Sigmoid colon (tissue), 7 donors: ENCODE results near the gene TAGLN2. TPM values are rescaled to one million over a fixed set of nuclear protein-coding genes. Genes with fewer than 3 reads are reported as not detected.

Source experiments
- DNase-seq: peaks from one replicate; pipeline ENCODE4 v3.0.0-alpha.2; 2019
- H3K27ac ChIP-seq, 4 donors: fragments of 200-600 bp; sonication (generic); one replicate each; pipeline ENCODE4 v1.5.1; 2016 to 2019; ENCODE audit warnings: mild to moderate bottlenecking in 1 of 4
- H3K27me3 ChIP-seq, 3 donors: fragments of 200-600 bp; sonication (generic); one replicate each; pipeline ENCODE4 v1.5.1; 2019; ENCODE audit warnings: mild to moderate bottlenecking in 1 of 3
- H3K36me3 ChIP-seq, 4 donors: fragments of 200-600 bp; sonication (generic); one replicate each; pipeline ENCODE4 v1.5.1; 2016 to 2019
- H3K4me1 ChIP-seq, 4 donors: fragments of 200-600 bp; sonication (generic); one replicate each; pipeline ENCODE4 v1.5.1; 2017 to 2019
- H3K4me3 ChIP-seq, 4 donors: fragments of 200-600 bp; sonication (generic); one replicate each; pipeline ENCODE4 v1.5.1; 2017 to 2019; ENCODE audit warnings: mild to moderate bottlenecking in 2 of 4, moderate library complexity in 1 of 4
- H3K9me3 ChIP-seq, 4 donors: fragments of 200-600 bp in 3 of 4; sonication (generic) in 3 of 4; one replicate each; pipeline versions ENCODE4 v1.5.1 to v1.6.1; 2013 to 2019
- CTCF ChIP-seq, 4 experiments: fragments of 450-650 bp in 3 of 4; fragments of 200-600 bp in 1 of 4; IDR thresholded peaks; one replicate each; pipeline ENCODE4 v1.5.1; 2016 to 2019; ENCODE audit warnings: antibody characterized with exemption in 4 of 4, mild to moderate bottlenecking in 3 of 4, moderate library complexity in 2 of 4
- EP300 ChIP-seq, 4 donors: sonication (generic); formaldehyde crosslinking; IDR thresholded peaks; one replicate each; pipeline ENCODE4 v1.6.1; 2017; ENCODE audit warnings: antibody characterized with exemption in 4 of 4
- POLR2A ChIP-seq, 2 donors: fragments of 450-650 bp; IDR thresholded peaks; one replicate each; pipeline ENCODE4 v1.6.1; 2016; ENCODE audit warnings: antibody characterized with exemption in 2 of 2, mild to moderate bottlenecking in 2 of 2, moderate library complexity in 2 of 2
- POLR2AphosphoS5 ChIP-seq, 4 donors: sonication (generic); formaldehyde crosslinking; IDR thresholded peaks; one replicate each; pipeline ENCODE4 v1.6.1; 2017; ENCODE audit warnings: antibody characterized with exemption in 4 of 4
- WGBS, 2 donors: extraction: QIAGEN DNeasy Blood & Tissue Kit; methylation state at CpG; one replicate each; pipeline ENCODE4 v1.1.7; 2013; 5-methylcytosine and 5-hydroxymethylcytosine counted together
- intact Hi-C: fragments of 100-400 bp; cut with DNase I; formaldehyde crosslinking; loops from one replicate; pipeline ENCODE4 v1.15.1; 2023
- polyA plus RNA-seq, 3 donors: library from polyadenylated mRNA; stranded (reverse); fragments of 200-250 nt; gene quantifications; one replicate each; pipeline ENCODE4 v1.2.3, GENCODE V29; 2013
- total RNA-seq, 4 donors: library from RNA; depleted of rRNA; stranded (reverse); fragments of >200 nt; gene quantifications; one replicate each; pipeline ENCODE4 v1.1.0, GENCODE V29; 2016
- donor health status: healthy with polysubstance abuse.
- donor health status: Bipolar disorder and iron deficiency.
- donor health status: healthy.

TAGLN2 gene
- total and polyA plus RNA-seq, 7 donors, result 88.8 to 770 (median 109) TPM

GRCh38 chr1:159895286-159895685 is 30.0 kb downstream of the TAGLN2 start:
- TF ChIP-seq CTCF (IDR thresholded peaks at IDR 0.05), result no peak
- TF ChIP-seq EP300 (IDR thresholded peaks at IDR 0.05), result no peak
- no peak for TF ChIP-seq POLR2A (IDR thresholded peaks at IDR 0.05)
- TF ChIP-seq POLR2AphosphoS5 (IDR thresholded peaks at IDR 0.05), result no peak
- Histone ChIP-seq H3K36me3 (no peaks in the 10 kb centered on the region), H3K9me3 (no peaks in the 10 kb centered on the region), H3K27ac (no peak overlapping the region), H3K4me1 (peaks cover 0 to 8% (median 7%) of the 10 kb centered on the region in 4 donors), H3K27me3 (no peaks in the 10 kb centered on the region), H3K4me3 (no peak overlapping the region)
- intact Hi-C loops, result no loop called here
- DNase-seq, result no peak
- WGBS, 2 donors, result 84 to 86% methylated on average over 3 of the region's 3 CpGs

GRCh38 chr1:159892944-159893343 is 32.4 kb downstream of the TAGLN2 start:
- WGBS, 2 donors, result 83 to 87% methylated on average over 5 of the region's 5 CpGs
- H3K9me3 ChIP-seq, result no peaks in the 10 kb centered on the region
- H3K4me3 ChIP-seq, result no peak overlapping the region
- peaks cover 0 to 5% (median 0%) of the 10 kb centered on the region in 4 donors for H3K4me1 ChIP-seq
- no peak for DNase-seq
- TF ChIP-seq POLR2AphosphoS5 (IDR thresholded peaks at IDR 0.05) (no peak), CTCF (IDR thresholded peaks at IDR 0.05) (no peak), EP300 (IDR thresholded peaks at IDR 0.05) (no peak), POLR2A (IDR thresholded peaks at IDR 0.05) (no peak)
- intact Hi-C loops, result no loop called here
- no peaks in the 10 kb centered on the region for H3K27me3 ChIP-seq
- no peak overlapping the region for H3K27ac ChIP-seq
- no peaks in the 10 kb centered on the region for H3K36me3 ChIP-seq

GRCh38 chr1:159891275-159892157 is 33.8 kb downstream of the TAGLN2 start:
- Histone ChIP-seq H3K4me1 (peaks cover 0 to 5% (median 0%) of the 10 kb centered on the region in 4 donors), H3K27ac (no peak overlapping the region), H3K36me3 (no peaks in the 10 kb centered on the region), H3K27me3 (no peaks in the 10 kb centered on the region), H3K9me3 (no peaks in the 10 kb centered on the region), H3K4me3 (no peak overlapping the region)
- peak; percentile 88 for DNase-seq
- intact Hi-C loops, result loop anchor here (1.0 to 2.0 kb wide), 3 partner anchors 90 to 111 kb away; partner anchors contain the start of gene DUSP23
- TF ChIP-seq POLR2AphosphoS5 (IDR thresholded peaks at IDR 0.05) (peak in 1 of 4 donors; percentile 30), POLR2A (IDR thresholded peaks at IDR 0.05) (no peak), EP300 (IDR thresholded peaks at IDR 0.05) (no peak), CTCF (IDR thresholded peaks at IDR 0.05) (peak; percentile 90 to 98 (median 94))
- 39 to 49% methylated on average over 7 of the region's 7 CpGs for WGBS, 2 donors

GRCh38 chr1:159890390-159890789 is 34.9 kb downstream of the TAGLN2 start:
- no peak overlapping the region for H3K4me3 ChIP-seq
- no peaks in the 10 kb centered on the region for H3K9me3 ChIP-seq
- peaks cover 0 to 5% (median 0%) of the 10 kb centered on the region in 4 donors for H3K4me1 ChIP-seq
- TF ChIP-seq POLR2A (IDR thresholded peaks at IDR 0.05), result no peak
- TF ChIP-seq POLR2AphosphoS5 (IDR thresholded peaks at IDR 0.05), result no peak
- intact Hi-C loops, result loop anchor here (2.0 kb wide), 1 partner anchor 94 kb away; no protein-coding TSS in a partner anchor
- H3K36me3 ChIP-seq, result no peaks in the 10 kb centered on the region
- WGBS, 2 donors, result 84 to 85% methylated on average over 8 of the region's 8 CpGs
- H3K27me3 ChIP-seq, result no peaks in the 10 kb centered on the region
- H3K27ac ChIP-seq, result peak overlapping the region in 2 of 4 donors; percentile 28 to 37
- DNase-seq, result no peak

- Histone ChIP-seq H3K9me3 (no peaks in the 10 kb centered on the region), H3K36me3 (no peaks in the 10 kb centered on the region), H3K27ac (peak overlapping the region in 3 of 4 donors; percentile 28 to 40 (median 37)), H3K4me3 (no peak overlapping the region), H3K4me1 (peaks cover 0 to 5% (median 0%) of the 10 kb centered on the region in 4 donors), H3K27me3 (no peaks in the 10 kb centered on the region)
- no peak for DNase-seq
- WGBS, 2 donors, result 38 to 60% methylated on average over 2 of the region's 2 CpGs
- TF ChIP-seq POLR2AphosphoS5 (IDR thresholded peaks at IDR 0.05), result peak in 1 of 4 donors; percentile 64
- no peak for TF ChIP-seq POLR2A (IDR thresholded peaks at IDR 0.05)
- no peak for TF ChIP-seq EP300 (IDR thresholded peaks at IDR 0.05)
- intact Hi-C loops, result loop anchor here (2.0 kb wide), 1 partner anchor 93 kb away; no protein-coding TSS in a partner anchor
Measured at GRCh38 chr1:159889821-159890252, 35.5 kb downstream of the TAGLN2 start.
